COR-L47 (cell line): ENCODE measurements around the gene ZNF839.
"Not testable (repeated sequence)": the region's sequence is repeated elsewhere in the genome, so short reads cannot be mapped to it uniquely, and the experiment has no call there.

Experiments
- DNase-seq: peaks from one replicate; lab custom pipeline; 2025; lab: John Stamatoyannopoulos, UW

The ZNF839 gene

DNA sequence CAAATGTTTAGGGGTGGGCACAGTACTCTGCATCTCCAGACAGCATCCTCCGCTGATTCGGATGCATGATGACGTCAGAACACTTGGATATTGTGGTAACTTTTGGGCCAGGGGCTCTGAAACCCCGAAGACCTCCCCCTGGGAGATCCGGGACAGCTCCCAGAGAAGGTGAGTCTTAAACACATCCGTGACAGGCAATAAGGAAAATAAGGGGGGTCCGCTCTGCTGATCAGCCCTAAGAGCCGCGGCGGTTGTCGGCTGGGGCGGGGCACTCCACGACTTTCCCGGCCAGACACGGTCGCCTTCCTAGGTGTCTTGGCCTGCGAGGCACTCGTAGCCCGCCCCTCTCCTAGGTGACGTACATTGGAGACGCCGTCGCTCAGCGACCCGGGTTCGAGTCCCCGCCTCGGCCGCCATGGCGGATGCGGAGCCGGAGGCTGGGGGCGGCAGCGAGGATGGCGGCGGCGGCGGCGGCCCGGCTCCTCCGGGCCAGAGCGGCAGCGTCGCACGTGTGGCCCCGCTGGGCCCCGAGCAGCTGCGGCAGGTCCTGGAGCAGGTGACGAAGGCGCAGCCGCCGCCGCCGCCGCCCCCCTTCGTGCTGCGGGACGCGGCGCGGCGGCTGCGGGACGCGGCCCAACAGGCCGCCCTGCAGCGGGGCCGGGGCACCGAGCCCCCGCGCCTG is at the start of gene ZNF839:
ZNF839 (plus strand) TSS at position 396 of the 682 bp plus-strand sequence; CDS start at position 416, 20 bp downstream.
- DNase-seq, result peak; percentile 95

- DNase-seq, result no peak
Observed at GRCh38 chr14:102272392-102272791, 47.2 kb upstream of the ZNF839 start.

GRCh38 chr14:102275866-102276265 is 43.7 kb upstream of the ZNF839 start:
- no peak for DNase-seq

DNA sequence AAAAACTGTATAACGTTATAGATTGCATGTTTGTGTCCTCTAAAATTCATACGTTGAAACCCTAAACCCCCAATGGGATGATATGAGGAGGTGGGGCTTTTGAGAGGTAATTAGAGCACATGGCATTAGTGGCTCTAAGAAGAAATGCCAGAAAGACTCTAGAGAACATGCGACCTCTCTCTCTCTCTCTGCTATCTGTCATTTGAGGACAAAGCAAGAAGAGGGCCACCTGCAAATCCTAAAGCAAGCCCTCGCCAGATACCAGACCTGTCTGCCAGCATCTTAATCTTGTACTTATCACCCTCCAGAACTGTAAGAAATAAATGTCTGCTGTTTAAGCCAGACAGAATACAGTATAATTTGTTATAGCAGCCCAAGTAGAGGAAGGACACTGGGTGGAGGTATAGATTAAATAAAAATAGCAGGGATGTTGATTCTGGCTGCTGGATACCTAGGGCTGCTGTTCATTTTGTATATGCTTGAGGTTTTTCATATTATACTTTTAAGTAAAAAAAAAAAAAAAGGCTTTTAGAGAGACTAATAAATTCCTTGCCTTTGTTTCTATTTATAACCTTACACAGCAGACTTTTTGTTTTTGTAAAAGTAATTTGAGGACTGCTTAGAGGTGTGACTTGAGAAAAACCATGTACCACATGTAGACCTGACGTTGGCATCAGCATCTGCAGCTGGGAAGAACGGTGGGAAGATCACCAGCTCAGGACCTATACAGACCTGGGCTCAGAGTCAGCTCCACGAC is 41.5 kb upstream of the ZNF839 start:
- DNase-seq, result no peak

- DNase-seq, result no peak
Observed at GRCh38 chr14:102278631-102278935, 41.0 kb upstream of the ZNF839 start.

- no peak for DNase-seq
Observed at GRCh38 chr14:102279282-102279681, 40.3 kb upstream of the ZNF839 start.

GRCh38 chr14:102279688-102280348 is 39.7 kb upstream of the ZNF839 start:
- DNase-seq, result no peak

- no peak for DNase-seq
Observed at GRCh38 chr14:102280376-102280962, 39.1 kb upstream of the ZNF839 start.

GRCh38 chr14:102282751-102283465 is 36.6 kb upstream of the ZNF839 start:
- DNase-seq, result no peak

DNA sequence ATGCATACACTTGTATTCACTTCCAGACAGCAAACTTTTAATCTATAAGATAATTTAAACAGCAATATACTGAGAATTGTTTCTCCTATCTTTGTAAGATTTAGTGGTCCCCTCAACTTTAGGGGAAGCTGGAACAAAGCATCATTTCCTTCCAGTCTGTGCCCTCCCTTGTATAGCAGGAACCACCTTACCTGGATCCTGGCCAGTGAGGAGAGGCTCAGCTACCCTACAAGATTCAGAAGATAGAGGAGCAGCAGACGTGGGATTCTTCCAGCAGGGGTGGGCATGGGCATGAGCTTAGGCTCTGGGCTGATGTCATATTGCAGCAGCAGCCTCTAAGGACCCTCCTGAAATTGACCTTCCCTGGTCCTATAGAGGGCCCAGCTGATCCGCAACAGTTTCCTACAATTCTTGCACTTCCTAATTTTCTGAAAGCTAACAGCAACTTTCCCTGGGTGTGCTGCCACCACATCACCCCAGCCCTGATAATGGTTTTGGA is 35.9 kb upstream of the ZNF839 start:
- DNase-seq, result no peak

- no peak for DNase-seq
Observed at GRCh38 chr14:102285106-102285505, 34.4 kb upstream of the ZNF839 start.

DNA sequence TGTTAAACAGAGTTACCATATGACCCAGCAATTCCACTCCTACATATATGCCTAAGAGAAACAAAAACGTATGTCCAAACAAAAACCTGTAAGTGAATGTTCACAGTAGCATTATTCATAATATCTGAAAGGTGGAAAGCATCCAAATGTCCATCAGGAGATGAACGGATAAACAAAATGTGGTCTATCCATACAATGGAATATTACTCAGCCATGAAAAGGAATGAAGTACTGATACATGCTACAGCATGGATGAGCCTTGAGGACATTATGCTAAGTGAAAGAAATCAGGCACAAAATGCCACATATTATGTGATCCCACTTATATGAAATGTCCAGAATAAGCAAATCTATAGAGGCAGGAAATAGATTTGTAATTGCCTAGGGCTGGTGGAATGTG is 31.4 kb upstream of the ZNF839 start:
- no peak for DNase-seq

GRCh38 chr14:102292441-102292840 is 27.1 kb upstream of the ZNF839 start:
- no peak for DNase-seq

DNA sequence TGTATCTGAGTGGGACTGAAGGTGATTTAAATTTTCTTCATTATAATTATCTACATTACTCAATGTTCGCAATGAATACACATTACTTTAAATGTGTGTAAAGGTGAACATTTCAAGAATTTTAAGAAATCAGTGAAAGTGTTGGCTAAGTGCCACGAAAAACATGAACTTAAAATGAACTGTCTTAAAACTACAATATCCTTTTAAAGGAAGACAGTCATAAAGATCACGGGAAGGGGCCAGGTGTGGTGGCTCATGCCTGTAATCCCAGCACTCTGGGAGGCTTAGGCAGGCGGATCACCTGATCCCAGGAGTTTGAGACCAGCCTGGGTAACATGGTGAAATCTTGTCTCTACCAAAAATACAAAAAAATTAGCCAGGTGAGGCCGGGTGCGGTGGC is 25.8 kb upstream of the ZNF839 start:
- DNase-seq, result no peak

- DNase-seq, result no peak
Observed at GRCh38 chr14:102295270-102295669, 24.3 kb upstream of the ZNF839 start.

DNA sequence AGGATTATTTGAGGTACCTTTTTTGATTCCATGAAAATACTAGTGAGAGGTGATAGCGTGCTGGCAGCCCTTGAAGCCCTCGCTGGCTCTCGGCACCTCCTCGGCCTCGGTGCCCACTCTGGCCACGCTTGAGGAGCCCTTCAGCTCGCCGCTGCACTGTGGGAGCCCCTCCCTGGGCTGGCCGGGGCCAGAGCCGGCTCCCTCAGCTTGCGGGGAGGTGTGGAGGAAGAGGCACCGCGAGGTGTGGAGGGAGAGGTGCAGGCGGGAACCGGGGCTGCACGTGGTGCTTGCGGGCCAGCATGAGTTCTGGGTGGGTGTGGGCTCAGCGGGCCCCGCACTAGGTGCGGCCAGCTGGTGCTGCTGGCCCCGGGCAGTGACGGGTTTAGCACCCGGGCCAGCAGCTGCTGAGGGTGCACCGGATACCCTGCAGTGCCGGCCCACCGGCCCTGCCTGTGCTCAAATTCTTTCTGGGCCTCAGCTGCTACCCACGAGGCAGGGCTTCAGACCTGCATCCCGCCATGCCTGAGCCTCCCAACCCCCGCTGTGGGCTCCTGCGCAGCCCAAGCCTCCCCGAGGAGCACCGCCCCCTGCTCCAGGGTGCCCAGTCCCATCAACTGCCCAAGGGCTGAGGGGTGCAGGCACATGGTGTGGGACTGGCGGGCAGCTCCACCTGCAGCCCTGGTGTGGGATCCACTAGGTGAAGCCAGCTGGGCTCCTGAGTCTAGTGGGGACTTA is 21.9 kb upstream of the ZNF839 start:
- DNase-seq, result no peak

GRCh38 chr14:102298303-102299070 is 21.1 kb upstream of the ZNF839 start:
- DNase-seq, result not testable (repeated sequence)

GRCh38 chr14:102303664-102304063 is 15.9 kb upstream of the ZNF839 start:
- DNase-seq, result no peak

GRCh38 chr14:102304611-102305506 is 14.7 kb upstream of the ZNF839 start, which contains the start of gene MOK:
Gene MOK (minus strand): TSS chr14:102305164. CDS start chr14:102304968, 196 bp downstream.
- peak; percentile 98 for DNase-seq
